GM19397 (cell line): ENCODE results near the gene TTC6.

Source experiments
- ATAC-seq: cut with Tn5 transposase; IDR thresholded peaks from one replicate; pipeline ENCODE4 v1.9.1; 2021; ENCODE audit warnings: mild to moderate bottlenecking, moderate library complexity; ENCODE audit not compliant: unreplicated experiment

TTC6 gene

DNA sequence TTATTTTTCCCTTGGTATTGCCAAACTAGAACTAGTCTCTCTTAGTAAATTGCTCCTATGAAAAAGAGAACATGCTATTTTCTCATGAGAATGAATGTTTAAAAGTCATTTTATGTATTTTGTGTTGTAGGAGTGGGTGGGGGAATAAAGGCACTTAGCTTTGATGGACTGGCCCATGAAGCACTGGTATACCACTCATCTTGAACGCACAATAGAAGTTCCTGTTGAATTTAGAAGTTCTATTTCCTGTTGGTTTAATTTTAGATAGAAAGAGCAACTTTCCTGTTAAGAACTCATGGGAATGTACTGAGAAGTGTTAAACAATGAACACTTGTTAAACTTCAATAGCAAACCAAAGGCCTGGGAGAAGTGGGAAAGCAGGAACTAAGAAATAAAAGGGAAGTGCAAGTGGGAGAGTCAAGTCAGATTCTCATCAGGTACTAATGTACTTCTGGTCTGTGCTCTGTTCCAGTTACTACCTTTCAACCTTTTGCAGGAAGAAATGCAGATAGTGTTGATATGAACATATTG lies 23.1 kb downstream of the TTC6 start:
- ATAC-seq: no peak

DNA sequence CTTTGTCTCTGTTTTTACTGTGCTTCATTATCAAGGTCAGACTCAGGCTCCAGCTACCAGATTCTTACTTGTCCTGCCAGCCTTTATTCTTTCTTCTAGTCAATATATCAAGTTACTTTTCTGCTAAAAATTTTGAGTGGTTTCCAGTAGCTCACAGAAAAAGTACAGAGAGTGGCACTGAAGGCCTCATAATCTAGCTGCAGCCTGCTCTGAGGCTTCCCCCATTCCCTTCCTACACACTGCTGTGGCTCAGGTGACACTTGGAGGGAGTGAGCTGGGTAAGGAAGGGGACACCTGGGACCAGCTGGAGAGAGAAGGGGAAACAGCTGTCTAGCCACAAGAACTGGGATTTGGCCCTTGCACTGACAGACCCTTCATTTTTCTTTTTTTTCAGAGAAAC lies 25.4 kb downstream of the TTC6 start:
- no peak for ATAC-seq

DNA sequence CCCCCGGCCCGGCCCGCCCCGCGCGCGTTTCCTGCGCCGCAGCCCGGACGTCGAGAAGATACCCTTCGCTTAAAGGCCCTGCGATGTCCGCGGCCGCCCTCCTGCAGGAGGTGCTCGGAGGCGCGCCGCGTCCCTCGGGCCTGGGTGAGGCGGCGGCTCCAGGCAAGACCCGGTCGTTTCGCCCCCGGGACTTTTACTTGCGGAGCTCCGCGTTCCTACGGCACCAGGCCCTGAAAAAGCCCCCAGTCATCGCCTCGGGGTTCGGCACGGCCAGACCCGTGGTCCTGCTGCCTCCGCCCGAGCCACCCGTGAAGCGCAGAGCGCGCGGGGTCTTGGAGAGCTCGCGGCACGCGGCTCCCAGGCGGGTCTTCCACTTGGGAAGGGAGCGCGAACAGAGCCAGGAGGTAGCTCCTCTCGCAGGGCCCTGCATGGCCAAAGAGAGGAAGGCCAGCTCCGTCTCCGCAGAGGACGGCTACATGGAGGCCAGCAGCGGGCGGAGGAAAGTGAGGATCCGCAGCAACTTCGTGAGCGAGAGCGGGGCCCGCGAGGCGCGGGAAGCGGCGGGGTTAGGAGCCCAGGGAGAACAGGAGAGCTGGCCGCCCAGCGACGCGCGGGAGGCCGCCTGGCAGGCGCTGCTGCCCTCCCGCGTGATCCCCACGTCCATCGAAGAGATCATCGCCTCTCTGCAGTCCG lies 26.9 kb downstream of the TTC6 start:
- ATAC-seq: no peak

DNA sequence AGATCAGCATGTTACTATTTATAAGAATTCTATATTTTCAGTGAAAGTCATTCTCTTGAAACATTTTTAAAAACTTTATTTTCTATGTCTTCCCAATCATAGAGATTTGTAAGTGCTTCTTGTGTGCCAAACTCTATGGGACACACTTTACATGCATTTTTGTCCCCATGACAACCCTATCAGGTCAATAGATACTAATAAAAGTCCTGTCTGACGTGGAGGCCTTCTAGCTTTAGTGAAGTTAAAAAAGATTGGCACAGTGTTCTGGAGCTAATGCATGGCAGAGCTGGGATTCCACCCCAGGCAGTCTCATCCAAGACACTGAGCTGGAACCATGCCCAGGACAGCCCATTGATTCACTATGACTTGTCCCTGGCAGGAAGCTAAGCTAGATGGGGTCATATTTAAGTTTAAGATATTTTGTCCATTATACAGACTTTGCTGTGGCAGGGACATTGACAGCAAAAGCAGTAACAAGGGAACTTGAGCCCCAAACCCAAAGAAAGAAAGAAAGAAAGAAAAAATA lies 28.1 kb downstream of the TTC6 start:
- ATAC-seq: no peak

DNA sequence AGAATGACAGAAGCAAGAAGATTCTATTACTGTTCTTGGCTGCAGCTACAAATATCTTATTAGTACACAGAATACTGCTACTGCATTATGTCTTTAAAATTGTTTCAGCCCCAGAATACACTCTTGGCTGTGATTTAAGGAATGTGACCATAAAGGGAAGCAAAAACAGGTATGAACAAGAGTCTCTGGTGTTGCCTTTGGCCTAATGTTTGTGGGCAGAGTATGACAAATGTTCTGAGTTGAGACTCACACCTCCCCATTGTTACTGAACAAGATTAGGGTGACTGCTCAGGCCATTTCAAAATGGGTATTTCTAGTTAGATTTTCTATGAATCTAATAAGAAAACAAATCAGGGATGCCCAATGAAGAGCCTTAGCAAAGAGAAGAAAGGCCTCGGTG lies 28.5 kb downstream of the TTC6 start:
- ATAC-seq: no peak

DNA sequence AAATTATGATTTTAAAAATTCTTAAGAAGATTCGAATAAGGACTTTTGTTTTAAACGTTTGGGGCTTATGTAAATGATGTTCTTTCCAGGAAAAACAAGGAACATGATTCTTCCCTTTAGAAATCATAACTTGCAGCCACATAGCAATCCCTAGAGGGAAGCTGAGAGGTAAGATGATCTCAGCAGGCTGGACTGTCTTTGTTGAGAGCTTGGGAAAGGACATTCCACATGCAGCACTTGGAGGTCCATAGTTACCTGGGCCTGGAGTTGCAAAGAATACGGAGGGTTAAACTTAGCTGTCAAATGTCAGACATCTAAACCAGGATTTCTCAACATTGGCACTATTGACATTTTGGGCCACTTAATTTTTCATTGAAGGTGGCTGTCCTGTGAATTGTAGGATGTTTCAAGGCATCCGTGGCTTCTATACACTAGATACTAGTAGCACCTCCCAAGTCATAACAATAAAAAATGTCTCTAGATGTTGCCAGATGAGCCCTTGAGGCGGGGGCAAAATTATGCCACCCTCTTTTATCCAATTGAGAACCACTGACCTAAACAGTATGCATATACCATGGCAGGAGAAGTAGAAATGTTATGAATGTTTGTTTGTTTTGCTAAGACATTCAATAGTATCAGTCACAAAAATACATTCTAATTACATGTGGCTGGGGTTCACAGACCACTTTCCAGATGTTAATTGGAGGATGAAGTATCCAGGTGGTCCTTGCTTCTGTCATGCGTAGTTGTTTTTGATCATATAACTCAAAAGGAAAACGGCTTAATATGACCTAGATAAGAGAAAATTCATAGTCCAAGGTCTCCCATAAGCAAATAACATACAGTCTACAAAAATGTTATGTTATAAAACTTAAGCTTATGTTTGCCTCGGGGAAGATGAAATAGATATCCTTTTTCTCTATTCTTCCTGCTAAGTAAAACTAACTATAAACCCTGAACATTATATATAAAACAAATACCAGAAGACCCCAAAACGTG lies 30.5 kb downstream of the TTC6 start:
- ATAC-seq: no peak

DNA sequence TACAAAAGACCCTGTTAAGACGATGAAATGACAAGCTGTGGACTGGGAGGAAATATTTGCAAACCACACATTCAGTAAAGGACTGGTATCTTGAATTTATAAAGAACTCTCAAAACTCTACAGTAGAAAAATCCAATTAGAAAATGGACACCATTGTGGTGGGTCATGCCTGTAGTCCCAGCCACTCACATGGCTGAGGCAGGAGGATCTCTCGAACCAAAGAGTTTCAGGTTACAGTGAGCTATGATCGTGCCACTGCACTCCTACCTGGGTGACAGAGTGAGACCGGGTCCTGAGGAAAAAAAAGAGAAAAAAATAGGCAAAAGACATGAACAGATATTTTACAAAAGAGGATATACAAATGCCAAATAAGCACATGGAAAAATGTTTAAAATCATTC lies 41.9 kb downstream of the TTC6 start:
- no peak for ATAC-seq

DNA sequence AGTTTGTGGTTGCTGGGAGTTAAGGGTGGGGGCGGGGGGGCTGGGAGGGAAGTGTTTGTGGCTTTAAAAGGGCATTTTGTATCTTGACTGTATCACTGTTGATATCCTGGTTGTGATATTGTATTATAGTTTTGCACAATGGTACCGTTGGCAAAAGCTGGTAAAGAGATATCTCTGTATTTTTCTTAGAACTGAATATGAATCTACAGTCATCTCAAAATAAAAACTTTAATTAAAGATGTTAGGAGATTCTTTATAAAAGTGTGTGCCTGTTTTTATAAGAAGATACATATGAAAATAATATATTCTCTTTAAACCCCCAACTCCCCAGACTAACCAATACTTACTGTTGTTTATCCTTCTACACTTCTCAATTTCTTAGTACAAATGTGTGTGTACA lies 43.2 kb downstream of the TTC6 start:
- ATAC-seq: no peak

DNA sequence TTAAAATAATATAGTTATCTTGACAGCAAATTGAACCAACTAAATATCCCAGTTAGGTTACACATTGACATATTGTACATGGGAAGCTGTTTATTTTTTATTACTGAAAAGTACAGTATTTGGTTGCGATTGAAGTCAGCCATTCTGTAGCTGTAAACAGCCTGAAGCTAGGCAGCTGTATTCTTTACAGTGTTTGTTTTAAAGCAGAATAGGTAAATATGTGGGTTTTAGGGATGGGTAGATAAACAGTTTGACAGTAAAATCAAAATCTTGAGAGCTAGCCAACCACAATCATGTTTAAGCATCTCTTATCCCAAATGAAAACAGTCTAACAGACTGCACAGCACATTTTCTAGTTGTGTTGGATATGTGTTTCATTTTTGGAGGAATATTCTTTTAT lies 45.7 kb downstream of the TTC6 start:
- no peak for ATAC-seq

DNA sequence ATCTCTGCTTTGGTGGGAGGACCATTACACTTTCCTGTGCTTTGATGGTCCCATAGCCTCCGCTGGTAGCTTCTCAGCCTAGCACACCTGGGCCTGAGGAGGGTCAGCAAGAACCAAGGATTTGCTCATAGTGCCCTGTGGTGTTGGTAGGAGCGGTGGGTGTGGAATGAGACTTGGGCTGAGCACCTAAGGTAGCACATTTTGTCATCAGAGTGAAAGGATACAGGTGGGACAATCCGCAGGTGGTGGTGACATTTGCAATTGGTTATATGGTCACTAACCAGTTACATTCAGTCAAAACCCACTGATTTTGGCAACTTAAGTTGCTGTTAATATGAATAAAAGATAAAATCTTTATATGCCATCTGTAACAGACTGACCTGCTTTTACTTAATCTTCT lies 46.7 kb downstream of the TTC6 start:
- no peak for ATAC-seq

DNA sequence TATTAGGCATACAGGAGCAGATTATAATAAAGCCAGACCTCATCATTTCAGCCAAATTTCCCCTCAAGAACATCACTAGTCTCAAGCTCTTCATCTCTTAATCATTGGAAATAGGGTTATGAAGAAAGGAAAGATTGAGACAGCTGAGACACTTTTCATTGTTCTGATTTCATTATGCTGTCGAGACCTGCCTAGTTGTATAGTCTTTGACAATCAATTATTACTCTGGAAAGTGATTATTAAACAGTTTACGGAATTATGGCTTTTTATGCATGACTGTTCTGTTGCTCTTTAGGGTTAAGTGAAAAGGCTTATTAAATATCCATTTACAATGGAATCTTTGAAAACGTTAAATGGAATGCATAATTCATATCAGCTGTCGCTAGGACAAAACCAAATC lies 48.3 kb downstream of the TTC6 start:
- ATAC-seq: no peak
